Measurements from ENCODE around the gene LOXL1. TPM values are rescaled to one million over a fixed set of nuclear protein-coding genes. Genes with fewer than 3 reads are reported as not detected.

The LOXL1 gene
- total and polyA plus RNA-seq, 4 donors, result 0.67 to 2.0 (median 1.4) TPM; not detected in 1

DNA sequence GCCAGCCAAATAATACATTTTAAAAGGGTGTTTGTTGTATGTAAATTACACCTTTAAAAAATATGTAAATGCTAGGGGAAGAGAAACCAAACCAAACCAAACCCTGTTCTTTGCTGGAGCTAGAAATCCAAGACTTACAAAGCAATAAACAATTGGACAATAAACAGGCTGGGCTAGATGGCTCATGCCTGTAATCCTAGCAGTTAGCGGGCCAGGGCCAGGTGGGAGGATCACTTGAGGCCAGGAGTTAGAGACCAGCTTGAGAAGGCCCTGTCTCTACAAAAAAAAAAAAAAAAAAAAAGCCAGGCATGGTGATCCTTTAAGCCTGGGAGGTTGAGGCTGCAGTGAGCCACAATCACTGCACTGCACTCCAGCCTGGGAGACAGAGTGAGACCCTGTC is 53.4 kb downstream of the LOXL1 start:
- no peak for TF ChIP-seq JUND (IDR thresholded peaks at IDR 0.05)
- H3K27me3 ChIP-seq (ENCODE audit: control insufficient read depth in 4 of 4, insufficient read depth in 4 of 4, low read length in 3 of 4), result no peaks in the 10 kb centered on the region
- H3K9me3 ChIP-seq (ENCODE audit: control insufficient read depth in 4 of 4, low read length in 3 of 4), result no peaks in the 10 kb centered on the region
- peaks cover 0 to 4% (median 3%) of the 10 kb centered on the region in 4 donors for H3K4me1 ChIP-seq (ENCODE audit: control insufficient read depth in 4 of 4, insufficient read depth in 4 of 4, low read length in 3 of 4)
- H3K36me3 ChIP-seq (ENCODE audit: control insufficient read depth in 4 of 4, insufficient read depth in 3 of 4, low read depth in 1 of 4, low read length in 3 of 4), result peaks cover 0 to 12% (median 0%) of the 10 kb centered on the region in 4 donors
- H3K4me3 ChIP-seq (ENCODE audit: low read depth in 1 of 3, low read length in 3 of 3), result no peak overlapping the region
- no peak for DNase-seq (ENCODE audit: low spot score)
- 94% methylated on average over 1 of the region's 1 CpG for WGBS
- H3K9ac ChIP-seq (ENCODE audit: low read depth in 1 of 2, low read length in 2 of 2), result no peak overlapping the region
- H3K27ac ChIP-seq (ENCODE audit: low read depth in 1 of 2, low read length in 2 of 2), result no peak overlapping the region

DNA sequence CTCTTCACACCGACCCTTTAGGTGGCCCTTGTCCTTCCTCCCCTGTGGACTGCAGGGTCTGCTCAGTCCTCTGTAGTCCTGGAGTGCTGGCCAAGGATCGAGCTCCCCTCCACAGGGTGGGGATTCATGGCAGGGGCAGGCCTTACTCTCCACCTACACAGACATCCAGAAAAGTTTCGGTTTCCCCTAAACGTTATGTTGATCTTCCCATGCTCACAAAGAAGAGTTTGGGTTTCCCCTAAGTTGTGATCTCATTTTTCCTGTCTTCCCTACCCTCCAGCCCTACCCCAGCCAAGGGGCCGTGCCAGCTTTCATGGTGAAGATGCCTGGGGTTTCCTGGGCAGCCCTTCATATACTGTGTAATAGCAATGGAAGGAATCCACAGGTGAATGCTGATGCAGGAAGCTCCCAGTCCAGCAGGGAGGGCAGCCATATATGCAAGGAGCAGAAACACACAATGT is 55.5 kb downstream of the LOXL1 start:
- Histone ChIP-seq H3K4me1 (ENCODE audit: control insufficient read depth in 4 of 4, insufficient read depth in 4 of 4, low read length in 3 of 4) (peaks cover 0 to 5% (median 4%) of the 10 kb centered on the region in 4 donors), H3K27me3 (ENCODE audit: control insufficient read depth in 4 of 4, insufficient read depth in 4 of 4, low read length in 3 of 4) (no peaks in the 10 kb centered on the region), H3K4me3 (ENCODE audit: low read depth in 1 of 3, low read length in 3 of 3) (no peak overlapping the region), H3K9me3 (ENCODE audit: control insufficient read depth in 4 of 4, low read length in 3 of 4) (no peaks in the 10 kb centered on the region), H3K36me3 (ENCODE audit: control insufficient read depth in 4 of 4, insufficient read depth in 3 of 4, low read depth in 1 of 4, low read length in 3 of 4) (peaks cover 0 to 14% (median 0%) of the 10 kb centered on the region in 4 donors), H3K27ac (ENCODE audit: low read depth in 1 of 2, low read length in 2 of 2) (peak overlapping the region; percentile 4 to 31), H3K9ac (ENCODE audit: low read depth in 1 of 2, low read length in 2 of 2) (no peak overlapping the region)
- no peak for DNase-seq (ENCODE audit: low spot score)
- TF ChIP-seq FOXA1 (IDR thresholded peaks at IDR 0.05) (no peak), YY1 (IDR thresholded peaks at IDR 0.05) (no peak), HNF4A (conservative IDR thresholded peaks at IDR 0.05) (no peak), TAF1 (conservative IDR thresholded peaks at IDR 0.05) (no peak), EGR1 (IDR thresholded peaks at IDR 0.05; ENCODE audit: low read depth in 2 of 2) (no peak), RXRA (IDR thresholded peaks at IDR 0.05) (no peak), RAD21 (IDR thresholded peaks at IDR 0.05) (no peak), JUND (IDR thresholded peaks at IDR 0.05) (no peak), FOXA2 (IDR thresholded peaks at IDR 0.05) (no peak), NR2F2 (IDR thresholded peaks at IDR 0.05) (no peak), HNF4G (IDR thresholded peaks at IDR 0.05) (no peak), GABPA (IDR thresholded peaks at IDR 0.05 in 1 of 2, conservative IDR thresholded peaks at IDR 0.05 in 1 of 2) (no peak), SP1 (IDR thresholded peaks at IDR 0.05) (no peak)
- TF ChIP-seq, protein P1, sequence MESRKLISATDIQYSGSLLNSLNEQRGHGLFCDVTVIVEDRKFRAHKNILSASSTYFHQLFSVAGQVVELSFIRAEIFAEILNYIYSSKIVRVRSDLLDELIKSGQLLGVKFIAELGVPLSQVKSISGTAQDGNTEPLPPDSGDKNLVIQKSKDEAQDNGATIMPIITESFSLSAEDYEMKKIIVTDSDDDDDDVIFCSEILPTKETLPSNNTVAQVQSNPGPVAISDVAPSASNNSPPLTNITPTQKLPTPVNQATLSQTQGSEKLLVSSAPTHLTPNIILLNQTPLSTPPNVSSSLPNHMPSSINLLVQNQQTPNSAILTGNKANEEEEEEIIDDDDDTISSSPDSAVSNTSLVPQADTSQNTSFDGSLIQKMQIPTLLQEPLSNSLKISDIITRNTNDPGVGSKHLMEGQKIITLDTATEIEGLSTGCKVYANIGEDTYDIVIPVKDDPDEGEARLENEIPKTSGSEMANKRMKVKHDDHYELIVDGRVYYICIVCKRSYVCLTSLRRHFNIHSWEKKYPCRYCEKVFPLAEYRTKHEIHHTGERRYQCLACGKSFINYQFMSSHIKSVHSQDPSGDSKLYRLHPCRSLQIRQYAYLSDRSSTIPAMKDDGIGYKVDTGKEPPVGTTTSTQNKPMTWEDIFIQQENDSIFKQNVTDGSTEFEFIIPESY (IDR thresholded peaks at IDR 0.05), result no peak
- TF ChIP-seq, protein P2, sequence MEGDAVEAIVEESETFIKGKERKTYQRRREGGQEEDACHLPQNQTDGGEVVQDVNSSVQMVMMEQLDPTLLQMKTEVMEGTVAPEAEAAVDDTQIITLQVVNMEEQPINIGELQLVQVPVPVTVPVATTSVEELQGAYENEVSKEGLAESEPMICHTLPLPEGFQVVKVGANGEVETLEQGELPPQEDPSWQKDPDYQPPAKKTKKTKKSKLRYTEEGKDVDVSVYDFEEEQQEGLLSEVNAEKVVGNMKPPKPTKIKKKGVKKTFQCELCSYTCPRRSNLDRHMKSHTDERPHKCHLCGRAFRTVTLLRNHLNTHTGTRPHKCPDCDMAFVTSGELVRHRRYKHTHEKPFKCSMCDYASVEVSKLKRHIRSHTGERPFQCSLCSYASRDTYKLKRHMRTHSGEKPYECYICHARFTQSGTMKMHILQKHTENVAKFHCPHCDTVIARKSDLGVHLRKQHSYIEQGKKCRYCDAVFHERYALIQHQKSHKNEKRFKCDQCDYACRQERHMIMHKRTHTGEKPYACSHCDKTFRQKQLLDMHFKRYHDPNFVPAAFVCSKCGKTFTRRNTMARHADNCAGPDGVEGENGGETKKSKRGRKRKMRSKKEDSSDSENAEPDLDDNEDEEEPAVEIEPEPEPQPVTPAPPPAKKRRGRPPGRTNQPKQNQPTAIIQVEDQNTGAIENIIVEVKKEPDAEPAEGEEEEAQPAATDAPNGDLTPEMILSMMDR (IDR thresholded peaks at IDR 0.05; ENCODE audit: low read depth, low read length, missing input control), result no peak
- TF ChIP-seq, protein P3, sequence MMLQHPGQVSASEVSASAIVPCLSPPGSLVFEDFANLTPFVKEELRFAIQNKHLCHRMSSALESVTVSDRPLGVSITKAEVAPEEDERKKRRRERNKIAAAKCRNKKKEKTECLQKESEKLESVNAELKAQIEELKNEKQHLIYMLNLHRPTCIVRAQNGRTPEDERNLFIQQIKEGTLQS (IDR thresholded peaks at IDR 0.05), result no peak
- TF ChIP-seq, protein P4, sequence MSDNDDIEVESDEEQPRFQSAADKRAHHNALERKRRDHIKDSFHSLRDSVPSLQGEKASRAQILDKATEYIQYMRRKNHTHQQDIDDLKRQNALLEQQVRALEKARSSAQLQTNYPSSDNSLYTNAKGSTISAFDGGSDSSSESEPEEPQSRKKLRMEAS (IDR thresholded peaks at IDR 0.05), result no peak
- TF ChIP-seq, protein P5, sequence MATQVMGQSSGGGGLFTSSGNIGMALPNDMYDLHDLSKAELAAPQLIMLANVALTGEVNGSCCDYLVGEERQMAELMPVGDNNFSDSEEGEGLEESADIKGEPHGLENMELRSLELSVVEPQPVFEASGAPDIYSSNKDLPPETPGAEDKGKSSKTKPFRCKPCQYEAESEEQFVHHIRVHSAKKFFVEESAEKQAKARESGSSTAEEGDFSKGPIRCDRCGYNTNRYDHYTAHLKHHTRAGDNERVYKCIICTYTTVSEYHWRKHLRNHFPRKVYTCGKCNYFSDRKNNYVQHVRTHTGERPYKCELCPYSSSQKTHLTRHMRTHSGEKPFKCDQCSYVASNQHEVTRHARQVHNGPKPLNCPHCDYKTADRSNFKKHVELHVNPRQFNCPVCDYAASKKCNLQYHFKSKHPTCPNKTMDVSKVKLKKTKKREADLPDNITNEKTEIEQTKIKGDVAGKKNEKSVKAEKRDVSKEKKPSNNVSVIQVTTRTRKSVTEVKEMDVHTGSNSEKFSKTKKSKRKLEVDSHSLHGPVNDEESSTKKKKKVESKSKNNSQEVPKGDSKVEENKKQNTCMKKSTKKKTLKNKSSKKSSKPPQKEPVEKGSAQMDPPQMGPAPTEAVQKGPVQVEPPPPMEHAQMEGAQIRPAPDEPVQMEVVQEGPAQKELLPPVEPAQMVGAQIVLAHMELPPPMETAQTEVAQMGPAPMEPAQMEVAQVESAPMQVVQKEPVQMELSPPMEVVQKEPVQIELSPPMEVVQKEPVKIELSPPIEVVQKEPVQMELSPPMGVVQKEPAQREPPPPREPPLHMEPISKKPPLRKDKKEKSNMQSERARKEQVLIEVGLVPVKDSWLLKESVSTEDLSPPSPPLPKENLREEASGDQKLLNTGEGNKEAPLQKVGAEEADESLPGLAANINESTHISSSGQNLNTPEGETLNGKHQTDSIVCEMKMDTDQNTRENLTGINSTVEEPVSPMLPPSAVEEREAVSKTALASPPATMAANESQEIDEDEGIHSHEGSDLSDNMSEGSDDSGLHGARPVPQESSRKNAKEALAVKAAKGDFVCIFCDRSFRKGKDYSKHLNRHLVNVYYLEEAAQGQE (IDR thresholded peaks at IDR 0.05), result no peak
- WGBS, result 48% methylated on average over 5 of the region's 5 CpGs

Data from liver (tissue), 9 donors.